Suprapubic skin (tissue), 3 donors: ENCODE data around the gene MAGOH.

Experiments
- EP300 ChIP-seq: sonication (generic); formaldehyde crosslinking; IDR thresholded peaks from one replicate; pipeline ENCODE4 v1.6.1; 2017; ENCODE audit warnings: antibody characterized with exemption
- TF ChIP-seq, protein P1 (sequence below), 2 donors: fragments of 200-600 bp in 1 of 2; fragments of 450-650 bp in 1 of 2; sonication (generic) in 1 of 2; IDR thresholded peaks; one replicate each; pipeline ENCODE4 v1.5.1; 2016 to 2019; ENCODE audit warnings: antibody characterized with exemption in 2 of 2, mild to moderate bottlenecking in 1 of 2, moderate library complexity in 1 of 2

GRCh38 chr1:53265581-53265980, 27.3 kb upstream of the MAGOH start:
- TF ChIP-seq, protein P1, sequence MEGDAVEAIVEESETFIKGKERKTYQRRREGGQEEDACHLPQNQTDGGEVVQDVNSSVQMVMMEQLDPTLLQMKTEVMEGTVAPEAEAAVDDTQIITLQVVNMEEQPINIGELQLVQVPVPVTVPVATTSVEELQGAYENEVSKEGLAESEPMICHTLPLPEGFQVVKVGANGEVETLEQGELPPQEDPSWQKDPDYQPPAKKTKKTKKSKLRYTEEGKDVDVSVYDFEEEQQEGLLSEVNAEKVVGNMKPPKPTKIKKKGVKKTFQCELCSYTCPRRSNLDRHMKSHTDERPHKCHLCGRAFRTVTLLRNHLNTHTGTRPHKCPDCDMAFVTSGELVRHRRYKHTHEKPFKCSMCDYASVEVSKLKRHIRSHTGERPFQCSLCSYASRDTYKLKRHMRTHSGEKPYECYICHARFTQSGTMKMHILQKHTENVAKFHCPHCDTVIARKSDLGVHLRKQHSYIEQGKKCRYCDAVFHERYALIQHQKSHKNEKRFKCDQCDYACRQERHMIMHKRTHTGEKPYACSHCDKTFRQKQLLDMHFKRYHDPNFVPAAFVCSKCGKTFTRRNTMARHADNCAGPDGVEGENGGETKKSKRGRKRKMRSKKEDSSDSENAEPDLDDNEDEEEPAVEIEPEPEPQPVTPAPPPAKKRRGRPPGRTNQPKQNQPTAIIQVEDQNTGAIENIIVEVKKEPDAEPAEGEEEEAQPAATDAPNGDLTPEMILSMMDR (IDR thresholded peaks at IDR 0.05), result no peak
- no peak for TF ChIP-seq EP300
